Measurements from ENCODE around the gene RAB23. TPM values are rescaled to one million over a fixed set of nuclear protein-coding genes. Genes with fewer than 3 reads are reported as not detected.

RAB23 gene
- polyA plus RNA-seq, 1 experiment: 62.1 TPM

- Histone ChIP-seq H3K27me3 (ENCODE audit: control insufficient read depth, insufficient read depth, low read length) (no peaks in the 10 kb centered on the region), H3K4me3 (ENCODE audit: low read depth, low read length) (no peak overlapping the region), H3K9me3 (ENCODE audit: control insufficient read depth, insufficient read depth, low read length) (no peaks in the 10 kb centered on the region), H3K27ac (ENCODE audit: low read depth, low read length) (peak overlapping the region; percentile 69)
- ChIA-PET CTCF (interaction anchor here (1.0 to 5.3 kb wide), 4 partner anchors 134 to 278 kb away, joined by 3 to 24 read pairs (median 4); partner anchors contain the start of gene PRIM2), POLR2A (interaction anchor here (0.6 to 1.4 kb wide), 5 partner anchors 10 to 132 kb away, joined by 3 to 7 read pairs (median 3); partner anchors contain the start of genes BAG2 and RAB23)
- DNase-seq (ENCODE audit: low read depth, low spot score): peak; percentile 68
- no peak for TF ChIP-seq CTCF (IDR thresholded peaks at IDR 0.05; ENCODE audit: low read depth, low read length)
Measured at GRCh38 chr6:57182017-57182432, 40.1 kb downstream of the RAB23 start.

GRCh38 chr6:57180596-57180995 is 41.5 kb downstream of the RAB23 start:
- no peak overlapping the region for H3K4me3 ChIP-seq (ENCODE audit: low read depth, low read length)
- POLR2A ChIA-PET: no interaction called here
- no peaks in the 10 kb centered on the region for H3K9me3 ChIP-seq (ENCODE audit: control insufficient read depth, insufficient read depth, low read length)
- DNase-seq (ENCODE audit: low read depth, low spot score): no peak
- CTCF ChIA-PET: no interaction called here
- H3K27me3 ChIP-seq (ENCODE audit: control insufficient read depth, insufficient read depth, low read length): no peaks in the 10 kb centered on the region
- H3K27ac ChIP-seq (ENCODE audit: low read depth, low read length): no peak overlapping the region
- no peak for TF ChIP-seq CTCF (IDR thresholded peaks at IDR 0.05; ENCODE audit: low read depth, low read length)

GRCh38 chr6:57177545-57178265 is 44.4 kb downstream of the RAB23 start:
- Histone ChIP-seq H3K4me3 (ENCODE audit: low read depth, low read length) (peak overlapping the region; percentile 26), H3K27ac (ENCODE audit: low read depth, low read length) (no peak overlapping the region), H3K9me3 (ENCODE audit: control insufficient read depth, insufficient read depth, low read length) (no peaks in the 10 kb centered on the region), H3K27me3 (ENCODE audit: control insufficient read depth, insufficient read depth, low read length) (no peaks in the 10 kb centered on the region)
- no peak for DNase-seq (ENCODE audit: low read depth, low spot score)
- CTCF ChIA-PET: interaction anchor here (1.0 to 1.9 kb wide), 5 partner anchors 12 to 275 kb away, joined by 3 to 12 read pairs (median 4); partner anchors contain the start of genes BEND6 and PRIM2
- POLR2A ChIA-PET: interaction anchor here (0.7 kb wide), 1 partner anchor 65 kb away, joined by 3 read pairs; no protein-coding TSS in a partner anchor
- no peak for TF ChIP-seq CTCF (IDR thresholded peaks at IDR 0.05; ENCODE audit: low read depth, low read length)

GRCh38 chr6:57174511-57174907 is 47.6 kb downstream of the RAB23 start:
- Histone ChIP-seq H3K9me3 (ENCODE audit: control insufficient read depth, insufficient read depth, low read length) (no peaks in the 10 kb centered on the region), H3K4me3 (ENCODE audit: low read depth, low read length) (peak overlapping the region; percentile 86), H3K27me3 (ENCODE audit: control insufficient read depth, insufficient read depth, low read length) (no peaks in the 10 kb centered on the region), H3K27ac (ENCODE audit: low read depth, low read length) (no peak overlapping the region)
- POLR2A ChIA-PET: interaction anchor here (1.0 kb wide), 1 partner anchor 141 kb away, joined by 3 read pairs; no protein-coding TSS in a partner anchor
- no peak for TF ChIP-seq CTCF (IDR thresholded peaks at IDR 0.05; ENCODE audit: low read depth, low read length)
- CTCF ChIA-PET: interaction anchor here (0.6 to 0.9 kb wide), 2 partner anchors 148 to 270 kb away, joined by 3 read pairs; no protein-coding TSS in a partner anchor
- DNase-seq (ENCODE audit: low read depth, low spot score): no peak

Measured in AG04450 (cell line).